ENCODE measurements around the gene FADS1. TPM values are rescaled to one million over a fixed set of nuclear protein-coding genes. Genes with fewer than 3 reads are reported as not detected.

FADS1 gene
- total and polyA plus RNA-seq, 2 of the 8 experiments (the other 6 are each of a cell fraction or from before 2014, with no cell fraction given): 115 to 141 TPM

- peaks cover 29 to 88% of the 10 kb centered on the region in 2 experiments for H3K79me2 ChIP-seq (ENCODE audit: control insufficient read depth in 1 of 2, insufficient read depth in 2 of 2, low read length in 2 of 2)
- WGBS, 2 experiments (ENCODE audit: extremely low coverage in 1 of 2, insufficient coverage in 1 of 2, insufficient read length in 1 of 2, insufficient replicate concordance in 2 of 2, low coverage in 1 of 2, low lambda C conversion rate in 2 of 2, missing lambda C conversion rate in 1 of 2): 97% methylated on average over 7 of the region's 7 CpGs; no CpG with 5 or more reads in 1 of the 2 experiments
- peaks cover 0 to 12% (median 7%) of the 10 kb centered on the region in 4 experiments; a peak in 4 of 8 replicates for H3K36me3 ChIP-seq (ENCODE audit: control insufficient read depth in 2 of 4, insufficient read depth in 4 of 4, low read length in 3 of 4)
- H2BK120ac ChIP-seq (replicated peaks; ENCODE audit: low read depth, low read length): no peak overlapping the region
- H3K79me1 ChIP-seq (ENCODE audit: low read depth, low read length): peaks cover 21% of the 10 kb centered on the region
- TF ChIP-seq CREB1 (IDR thresholded peaks at IDR 0.05) (no peak), ASH2L (IDR thresholded peaks at IDR 0.05; ENCODE audit: low read length) (no peak), YY1 (IDR thresholded peaks at IDR 0.05; ENCODE audit: low read depth, low read length) (no peak), POU5F1 (IDR thresholded peaks at IDR 0.05; ENCODE audit: low read depth, low read length) (no peak), MAX (IDR thresholded peaks at IDR 0.05) (no peak), RNF2 (IDR thresholded peaks at IDR 0.05; ENCODE audit: borderline replicate concordance, low read depth, low read length, missing control alignments, poor library complexity, severe bottlenecking) (no peak), SIN3A (conservative IDR thresholded peaks at IDR 0.05 in 1 of 2, IDR thresholded peaks at IDR 0.05 in 1 of 2; ENCODE audit: low read depth in 1 of 2, low read length in 2 of 2) (no peak)
- H3K27ac ChIP-seq (ENCODE audit: low read depth, low read length): no peak overlapping the region
- H3K4me3 ChIP-seq (ENCODE audit: extremely low read depth in 1 of 4, insufficient read depth in 2 of 4, low read depth in 3 of 4, low read length in 4 of 4): no peak overlapping the region
- ChIA-PET POLR2A (ENCODE audit: partially characterized antibody) (interaction anchor here (1.3 to 9.9 kb wide), 4 partner anchors 17 to 38 kb away, joined by 4 to 210 read pairs (median 12); partner anchors contain the start of gene FADS1), CTCF (ENCODE audit: partially characterized antibody) (interaction anchor here (0.9 to 2.4 kb wide), 3 partner anchors 17 to 35 kb away, joined by 3 to 15 read pairs (median 11); partner anchors contain the start of gene FADS1)
- FAIRE-seq: no peak
- H3K4ac ChIP-seq (replicated peaks; ENCODE audit: insufficient read length, low read depth, low read length): no peak overlapping the region
- H3K56ac ChIP-seq (replicated peaks; ENCODE audit: insufficient read length, low read depth, low read length): no peak overlapping the region
- no peak overlapping the region for H3K14ac ChIP-seq (ENCODE audit: insufficient read length)
- H4K20me1 ChIP-seq (replicated peaks in 1 of 2; ENCODE audit: control insufficient read depth in 1 of 2, insufficient read depth in 2 of 2, low read length in 2 of 2): peaks cover 19 to 40% of the 10 kb centered on the region in 2 experiments
- H3K9me3 ChIP-seq (ENCODE audit: insufficient read depth in 2 of 2, low read depth in 1 of 2, low read length in 1 of 2): no peaks in the 10 kb centered on the region
- DNase-seq (ENCODE audit: low read depth in 1 of 2, low spot score in 2 of 2): no peak
- H2BK20ac ChIP-seq (ENCODE audit: low read length): no peak overlapping the region
- peak overlapping the region; percentile 40; the same call in 1 of the 2 replicates for H2BK5ac ChIP-seq (ENCODE audit: low read depth, low read length)
- H3K23me2 ChIP-seq (ENCODE audit: low read depth, low read length): peaks cover 7% of the 10 kb centered on the region
- no peaks in the 10 kb centered on the region for H3K27me3 ChIP-seq (replicated peaks in 1 of 4; ENCODE audit: control insufficient read depth in 3 of 4, extremely low read depth in 1 of 4, insufficient read depth in 3 of 4, low read length in 3 of 4)
- H2AFZ ChIP-seq (ENCODE audit: low read length): no peak overlapping the region
- H4K91ac ChIP-seq (replicated peaks; ENCODE audit: insufficient read length, low read length): no peak overlapping the region
- no peak overlapping the region for H4K5ac ChIP-seq (ENCODE audit: insufficient read length, low read depth, low read length)
- peaks cover 11 to 48% (median 28%) of the 10 kb centered on the region in 4 experiments for H3K4me1 ChIP-seq (replicated peaks in 1 of 4; ENCODE audit: control insufficient read depth in 3 of 4, insufficient read depth in 4 of 4, low read length in 3 of 4)
- no peak overlapping the region for H3K9ac ChIP-seq (replicated peaks in 1 of 4; ENCODE audit: extremely low read depth in 1 of 4, low read depth in 3 of 4, low read length in 3 of 4)
- no peak overlapping the region for H2AK5ac ChIP-seq (ENCODE audit: low read depth, low read length)
- H3K4me2 ChIP-seq (ENCODE audit: insufficient read depth in 1 of 2, low read depth in 2 of 2, low read length in 2 of 2): peak overlapping the region in 1 of 2 experiments; percentile 30; a peak in 2 of 4 replicates
- H3K18ac ChIP-seq (ENCODE audit: extremely low read depth, low read length): no peak overlapping the region
- no peak overlapping the region for H2BK15ac ChIP-seq (ENCODE audit: low read length)
- H4K8ac ChIP-seq (ENCODE audit: extremely low read depth, insufficient read depth, low read length): no peak overlapping the region
- no peak overlapping the region for H2BK12ac ChIP-seq (ENCODE audit: low read depth, low read length)
- no peak overlapping the region for H3K23ac ChIP-seq (ENCODE audit: insufficient read length)
Measured at GRCh38 chr11:61832754-61833153, 16.0 kb upstream of the FADS1 start.
